GM18873 (cell line): ENCODE results near the gene PCP2.

ENCODE experiments used
- ATAC-seq: cut with Tn5 transposase; IDR thresholded peaks from one replicate; pipeline ENCODE4 v1.9.1; 2021; ENCODE audit warnings: mild to moderate bottlenecking, moderate library complexity, moderate number of reproducible peaks; ENCODE audit not compliant: unreplicated experiment, low FRiP score

PCP2 gene

GRCh38 chr19:7602935-7603497 lies 30.5 kb downstream of the PCP2 start:
- no peak for ATAC-seq

- no peak for ATAC-seq
Observed at GRCh38 chr19:7602240-7602934, 31.1 kb downstream of the PCP2 start.

- no peak for ATAC-seq
Observed at GRCh38 chr19:7600721-7601120, 32.8 kb downstream of the PCP2 start.

DNA sequence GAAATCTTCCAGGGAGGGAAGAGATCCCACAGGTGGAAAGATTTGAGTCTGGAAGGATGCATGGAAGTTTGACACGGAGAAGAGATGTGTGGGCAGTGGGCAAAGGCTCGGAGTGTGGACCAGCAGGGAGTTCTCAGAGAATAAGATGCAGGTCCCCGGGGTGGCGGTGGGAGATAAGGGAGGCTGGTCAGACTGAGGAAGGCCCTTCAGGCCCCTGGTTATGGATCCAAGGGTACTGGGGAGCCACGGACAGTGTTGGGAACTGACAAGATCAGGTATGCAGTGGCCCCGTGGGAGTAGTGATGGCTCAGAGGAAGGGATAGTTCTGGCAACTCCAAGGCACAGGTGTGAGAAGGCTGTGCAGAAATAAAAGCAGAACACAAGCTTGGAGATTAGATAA lies 35.3 kb downstream of the PCP2 start:
- ATAC-seq, result no peak

- ATAC-seq, result no peak
Observed at GRCh38 chr19:7597689-7598088, 35.8 kb downstream of the PCP2 start.

- no peak for ATAC-seq
Observed at GRCh38 chr19:7596211-7596937, 37.1 kb downstream of the PCP2 start.

DNA sequence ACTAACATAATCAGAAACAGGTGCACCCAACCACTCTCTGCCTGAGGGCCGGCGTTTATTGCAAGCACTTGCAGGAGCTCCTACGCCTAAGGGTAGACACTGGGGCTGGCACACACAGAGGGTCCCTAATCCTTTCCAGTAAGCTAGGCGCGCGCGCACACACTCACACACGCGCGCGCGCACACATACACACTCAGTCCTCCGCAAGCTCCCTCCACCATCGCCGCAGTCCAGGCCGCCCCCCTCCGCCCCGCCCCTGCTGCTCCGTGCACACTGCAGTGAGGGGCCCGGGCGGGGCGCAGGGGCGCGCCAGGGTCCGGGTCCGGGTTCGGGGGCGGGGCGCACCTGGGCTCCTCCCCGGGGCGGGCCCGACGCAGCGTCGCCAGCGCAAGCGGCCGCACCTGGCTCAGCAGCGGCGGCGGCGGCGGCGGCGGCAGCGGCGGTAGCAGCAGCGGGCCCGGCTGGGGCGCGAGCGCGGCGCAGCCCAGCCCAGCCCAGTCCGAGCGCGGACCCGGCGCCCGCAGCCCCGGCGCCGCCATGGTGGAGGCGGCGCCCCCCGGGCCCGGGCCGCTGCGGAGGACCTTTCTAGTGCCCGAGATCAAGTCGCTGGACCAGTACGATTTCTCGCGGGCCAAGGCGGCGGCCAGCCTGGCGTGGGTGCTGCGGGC lies 37.9 kb downstream of the PCP2 start, which contains the start of gene CAMSAP3:
Gene CAMSAP3 (plus strand): TSS at position 398 of the 668 bp plus-strand sequence. CDS start 140 bp downstream, at position 538.
- ATAC-seq, result no peak

DNA sequence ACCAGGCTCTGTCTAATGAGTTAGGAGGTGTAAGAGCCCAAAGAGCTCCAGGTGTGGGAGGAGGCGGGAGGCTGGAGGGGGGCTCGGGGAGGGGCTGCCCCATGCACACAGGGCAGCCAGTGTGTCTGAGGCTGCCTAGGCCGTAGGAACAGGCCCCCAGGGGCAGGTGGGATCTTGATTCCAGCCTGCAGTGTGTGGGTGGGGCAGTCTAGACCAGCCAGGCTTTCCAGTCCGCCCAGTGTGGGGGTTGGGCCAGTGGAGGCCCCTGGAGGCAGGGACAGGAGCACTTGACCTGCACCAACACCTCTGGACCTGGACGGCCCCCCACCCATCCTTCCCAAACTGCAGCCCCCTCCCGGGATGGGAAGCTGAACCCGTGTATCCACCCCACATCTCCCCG lies 43.3 kb downstream of the PCP2 start:
- ATAC-seq, result no peak

DNA sequence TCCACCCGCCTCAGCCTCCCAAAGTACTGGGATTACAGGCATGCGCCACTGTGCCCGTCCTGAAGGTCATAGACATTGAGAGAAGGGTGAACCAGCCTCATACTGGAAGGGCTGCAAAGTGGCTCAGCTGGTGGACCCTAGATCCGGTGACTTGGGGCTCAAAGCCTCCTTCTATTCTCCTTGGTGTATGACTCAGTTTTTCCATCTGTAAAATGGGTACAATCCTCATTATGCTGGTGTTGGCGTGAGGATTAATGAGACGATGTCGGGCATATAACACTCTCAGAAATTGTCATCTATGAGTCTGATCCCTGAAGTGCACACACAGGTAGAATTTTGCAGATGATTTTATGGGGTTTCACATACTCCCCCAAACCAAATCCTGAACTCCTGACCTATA lies 43.7 kb downstream of the PCP2 start:
- ATAC-seq, result no peak

DNA sequence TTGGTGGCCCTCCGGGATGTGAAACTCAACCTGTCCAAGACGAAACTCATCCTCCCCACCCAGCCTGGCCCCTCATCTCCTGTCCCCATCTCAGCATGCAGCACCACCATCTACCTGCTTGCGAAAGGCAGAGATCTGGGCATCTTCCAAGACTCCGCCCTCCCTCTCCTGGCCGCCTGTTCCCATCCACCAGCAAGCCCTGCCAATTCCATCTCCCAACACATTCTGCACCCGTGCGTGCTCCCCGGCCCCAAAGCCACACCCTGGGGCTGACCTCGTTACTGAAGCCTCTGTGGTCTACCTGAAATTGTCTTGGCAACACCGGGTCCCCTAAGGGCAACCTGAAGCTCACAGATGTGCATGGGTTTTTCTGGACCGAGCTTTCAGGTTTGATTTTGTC lies 51.1 kb downstream of the PCP2 start:
- ATAC-seq, result no peak
